H1 (cell line): Measurements from ENCODE around the gene MMADHC. TPM values are rescaled to one million over a fixed set of nuclear protein-coding genes. Genes with fewer than 3 reads are reported as not detected.

ENCODE experiments used
- JUN ChIP-seq: IDR thresholded peaks from 2 replicates; pipeline ENCODE4 v1.6.1; 2011; ENCODE audit warnings: low read depth, mild to moderate bottlenecking, improper control_type of control experiment, low read length
- RAD21 ChIP-seq, 2 experiments: IDR thresholded peaks in 1 of 2; conservative IDR thresholded peaks in 1 of 2; 2 replicates each; pipeline ENCODE4 v1.6.1; 2011; ENCODE audit warnings: low read depth in 2 of 2, low read length in 2 of 2, improper control_type of control experiment in 1 of 2, inconsistent platforms in 1 of 2, mild to moderate bottlenecking in 1 of 2, moderate library complexity in 1 of 2
- polyA plus RNA-seq, 7 experiments: library from polyadenylated mRNA; depleted of rRNA in 3 of 7; stranded (reverse) in 5 of 7; unstranded in 2 of 7; fragments of >200 nt in 5 of 7; fragments of 200-250 nt in 2 of 7; gene quantifications; 1 replicate in 5 of 7; 2 replicates in 1 of 7; 4 replicates in 1 of 7; pipeline versions ENCODE4 v1.2.1 to v1.2.3, GENCODE V29; 2011 to 2013; ENCODE audit warnings: missing spikeins in 2 of 7, mixed read lengths in 2 of 7
- total RNA-seq: library from RNA; stranded (reverse); fragmentation: NEBNext Ultra II Directional; extraction: Animal tissue kit (Norgen Biotek cat#: 25700); gene quantifications from 2 replicates; pipeline ENCODE4 v1.2.1, GENCODE V29; 2021
- TF ChIP-seq, protein P1 (sequence below): fragments of 300-600 bp; sonication (generic); IDR thresholded peaks from 2 replicates; pipeline ENCODE4 v1.7.1; 2012; ENCODE audit warnings: low read length, moderate library complexity, mild to moderate bottlenecking, inconsistent platforms; ENCODE audit not compliant: insufficient replicate concordance
- TF ChIP-seq, protein P2 (sequence below): IDR thresholded peaks from 2 replicates; pipeline ENCODE4 v1.6.1; 2012; ENCODE audit warnings: inconsistent platforms
- TF ChIP-seq, protein P3 (sequence below): IDR thresholded peaks from 2 replicates; pipeline ENCODE4 v1.6.1; 2012; ENCODE audit warnings: inconsistent platforms

Gene MMADHC
- total and polyA plus RNA-seq, 2 of the 8 experiments (the other 6 are each of a cell fraction or from before 2014, with no cell fraction given), result 61.1 to 130 TPM

DNA sequence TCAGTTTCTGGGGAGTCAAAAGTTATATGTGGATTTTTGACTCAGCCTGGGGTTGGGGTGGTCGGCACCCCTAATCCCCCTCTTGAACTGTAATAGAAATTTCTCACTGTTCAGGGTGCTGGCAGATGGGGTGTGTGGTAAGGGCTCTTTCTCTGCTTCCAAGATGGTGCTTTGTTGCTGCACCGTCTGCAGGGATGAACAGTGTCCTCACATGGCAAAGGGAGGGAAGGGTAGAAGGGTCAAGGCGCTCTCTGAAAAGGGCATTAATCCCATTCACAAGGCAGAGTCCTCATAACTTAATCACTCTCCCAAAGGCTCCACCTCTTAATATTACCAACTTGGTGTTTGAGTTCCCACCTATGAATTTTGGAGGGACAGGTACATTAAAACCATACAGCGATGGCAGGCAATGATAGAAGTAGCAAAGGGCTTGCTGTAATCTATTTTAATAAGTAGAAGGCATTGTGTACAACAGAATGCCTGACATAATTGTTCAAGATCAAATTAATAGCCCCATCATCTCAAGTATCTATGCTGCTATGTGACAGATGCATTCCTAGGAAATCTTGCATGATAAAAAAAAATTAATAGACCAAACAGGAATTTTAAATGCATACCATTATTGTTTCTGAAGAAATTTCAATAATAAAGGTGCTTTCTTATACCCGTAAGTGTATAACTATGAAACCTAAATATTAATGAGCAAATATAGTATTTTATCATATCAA lies 28.1 kb downstream of the MMADHC start (continued):
- TF ChIP-seq, protein P1, sequence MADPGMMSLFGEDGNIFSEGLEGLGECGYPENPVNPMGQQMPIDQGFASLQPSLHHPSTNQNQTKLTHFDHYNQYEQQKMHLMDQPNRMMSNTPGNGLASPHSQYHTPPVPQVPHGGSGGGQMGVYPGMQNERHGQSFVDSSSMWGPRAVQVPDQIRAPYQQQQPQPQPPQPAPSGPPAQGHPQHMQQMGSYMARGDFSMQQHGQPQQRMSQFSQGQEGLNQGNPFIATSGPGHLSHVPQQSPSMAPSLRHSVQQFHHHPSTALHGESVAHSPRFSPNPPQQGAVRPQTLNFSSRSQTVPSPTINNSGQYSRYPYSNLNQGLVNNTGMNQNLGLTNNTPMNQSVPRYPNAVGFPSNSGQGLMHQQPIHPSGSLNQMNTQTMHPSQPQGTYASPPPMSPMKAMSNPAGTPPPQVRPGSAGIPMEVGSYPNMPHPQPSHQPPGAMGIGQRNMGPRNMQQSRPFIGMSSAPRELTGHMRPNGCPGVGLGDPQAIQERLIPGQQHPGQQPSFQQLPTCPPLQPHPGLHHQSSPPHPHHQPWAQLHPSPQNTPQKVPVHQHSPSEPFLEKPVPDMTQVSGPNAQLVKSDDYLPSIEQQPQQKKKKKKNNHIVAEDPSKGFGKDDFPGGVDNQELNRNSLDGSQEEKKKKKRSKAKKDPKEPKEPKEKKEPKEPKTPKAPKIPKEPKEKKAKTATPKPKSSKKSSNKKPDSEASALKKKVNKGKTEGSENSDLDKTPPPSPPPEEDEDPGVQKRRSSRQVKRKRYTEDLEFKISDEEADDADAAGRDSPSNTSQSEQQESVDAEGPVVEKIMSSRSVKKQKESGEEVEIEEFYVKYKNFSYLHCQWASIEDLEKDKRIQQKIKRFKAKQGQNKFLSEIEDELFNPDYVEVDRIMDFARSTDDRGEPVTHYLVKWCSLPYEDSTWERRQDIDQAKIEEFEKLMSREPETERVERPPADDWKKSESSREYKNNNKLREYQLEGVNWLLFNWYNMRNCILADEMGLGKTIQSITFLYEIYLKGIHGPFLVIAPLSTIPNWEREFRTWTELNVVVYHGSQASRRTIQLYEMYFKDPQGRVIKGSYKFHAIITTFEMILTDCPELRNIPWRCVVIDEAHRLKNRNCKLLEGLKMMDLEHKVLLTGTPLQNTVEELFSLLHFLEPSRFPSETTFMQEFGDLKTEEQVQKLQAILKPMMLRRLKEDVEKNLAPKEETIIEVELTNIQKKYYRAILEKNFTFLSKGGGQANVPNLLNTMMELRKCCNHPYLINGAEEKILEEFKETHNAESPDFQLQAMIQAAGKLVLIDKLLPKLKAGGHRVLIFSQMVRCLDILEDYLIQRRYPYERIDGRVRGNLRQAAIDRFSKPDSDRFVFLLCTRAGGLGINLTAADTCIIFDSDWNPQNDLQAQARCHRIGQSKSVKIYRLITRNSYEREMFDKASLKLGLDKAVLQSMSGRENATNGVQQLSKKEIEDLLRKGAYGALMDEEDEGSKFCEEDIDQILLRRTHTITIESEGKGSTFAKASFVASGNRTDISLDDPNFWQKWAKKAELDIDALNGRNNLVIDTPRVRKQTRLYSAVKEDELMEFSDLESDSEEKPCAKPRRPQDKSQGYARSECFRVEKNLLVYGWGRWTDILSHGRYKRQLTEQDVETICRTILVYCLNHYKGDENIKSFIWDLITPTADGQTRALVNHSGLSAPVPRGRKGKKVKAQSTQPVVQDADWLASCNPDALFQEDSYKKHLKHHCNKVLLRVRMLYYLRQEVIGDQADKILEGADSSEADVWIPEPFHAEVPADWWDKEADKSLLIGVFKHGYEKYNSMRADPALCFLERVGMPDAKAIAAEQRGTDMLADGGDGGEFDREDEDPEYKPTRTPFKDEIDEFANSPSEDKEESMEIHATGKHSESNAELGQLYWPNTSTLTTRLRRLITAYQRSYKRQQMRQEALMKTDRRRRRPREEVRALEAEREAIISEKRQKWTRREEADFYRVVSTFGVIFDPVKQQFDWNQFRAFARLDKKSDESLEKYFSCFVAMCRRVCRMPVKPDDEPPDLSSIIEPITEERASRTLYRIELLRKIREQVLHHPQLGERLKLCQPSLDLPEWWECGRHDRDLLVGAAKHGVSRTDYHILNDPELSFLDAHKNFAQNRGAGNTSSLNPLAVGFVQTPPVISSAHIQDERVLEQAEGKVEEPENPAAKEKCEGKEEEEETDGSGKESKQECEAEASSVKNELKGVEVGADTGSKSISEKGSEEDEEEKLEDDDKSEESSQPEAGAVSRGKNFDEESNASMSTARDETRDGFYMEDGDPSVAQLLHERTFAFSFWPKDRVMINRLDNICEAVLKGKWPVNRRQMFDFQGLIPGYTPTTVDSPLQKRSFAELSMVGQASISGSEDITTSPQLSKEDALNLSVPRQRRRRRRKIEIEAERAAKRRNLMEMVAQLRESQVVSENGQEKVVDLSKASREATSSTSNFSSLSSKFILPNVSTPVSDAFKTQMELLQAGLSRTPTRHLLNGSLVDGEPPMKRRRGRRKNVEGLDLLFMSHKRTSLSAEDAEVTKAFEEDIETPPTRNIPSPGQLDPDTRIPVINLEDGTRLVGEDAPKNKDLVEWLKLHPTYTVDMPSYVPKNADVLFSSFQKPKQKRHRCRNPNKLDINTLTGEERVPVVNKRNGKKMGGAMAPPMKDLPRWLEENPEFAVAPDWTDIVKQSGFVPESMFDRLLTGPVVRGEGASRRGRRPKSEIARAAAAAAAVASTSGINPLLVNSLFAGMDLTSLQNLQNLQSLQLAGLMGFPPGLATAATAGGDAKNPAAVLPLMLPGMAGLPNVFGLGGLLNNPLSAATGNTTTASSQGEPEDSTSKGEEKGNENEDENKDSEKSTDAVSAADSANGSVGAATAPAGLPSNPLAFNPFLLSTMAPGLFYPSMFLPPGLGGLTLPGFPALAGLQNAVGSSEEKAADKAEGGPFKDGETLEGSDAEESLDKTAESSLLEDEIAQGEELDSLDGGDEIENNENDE, result no peak
- TF ChIP-seq, protein P2, sequence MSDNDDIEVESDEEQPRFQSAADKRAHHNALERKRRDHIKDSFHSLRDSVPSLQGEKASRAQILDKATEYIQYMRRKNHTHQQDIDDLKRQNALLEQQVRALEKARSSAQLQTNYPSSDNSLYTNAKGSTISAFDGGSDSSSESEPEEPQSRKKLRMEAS, result 0 out of 2 replicates have a peak, but pooled peaks have one; percentile 32
- TF ChIP-seq RAD21 (IDR thresholded peaks at IDR 0.05 in 1 of 2, conservative IDR thresholded peaks at IDR 0.05 in 1 of 2; ENCODE audit: low read depth in 2 of 2, low read length in 2 of 2) (peak; percentile 65 to 69), JUN (no peak)
- TF ChIP-seq, protein P3, sequence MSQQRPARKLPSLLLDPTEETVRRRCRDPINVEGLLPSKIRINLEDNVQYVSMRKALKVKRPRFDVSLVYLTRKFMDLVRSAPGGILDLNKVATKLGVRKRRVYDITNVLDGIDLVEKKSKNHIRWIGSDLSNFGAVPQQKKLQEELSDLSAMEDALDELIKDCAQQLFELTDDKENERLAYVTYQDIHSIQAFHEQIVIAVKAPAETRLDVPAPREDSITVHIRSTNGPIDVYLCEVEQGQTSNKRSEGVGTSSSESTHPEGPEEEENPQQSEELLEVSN, result peak; percentile 61
